ENCODE results near the gene PLA2G1B. TPM values are rescaled to one million over a fixed set of nuclear protein-coding genes. Genes with fewer than 3 reads are reported as not detected.

The PLA2G1B gene
- polyA plus RNA-seq, 1 donor (not counting 4 experiments of a cell fraction or from before 2014, with no cell fraction given) = not detected

DNA sequence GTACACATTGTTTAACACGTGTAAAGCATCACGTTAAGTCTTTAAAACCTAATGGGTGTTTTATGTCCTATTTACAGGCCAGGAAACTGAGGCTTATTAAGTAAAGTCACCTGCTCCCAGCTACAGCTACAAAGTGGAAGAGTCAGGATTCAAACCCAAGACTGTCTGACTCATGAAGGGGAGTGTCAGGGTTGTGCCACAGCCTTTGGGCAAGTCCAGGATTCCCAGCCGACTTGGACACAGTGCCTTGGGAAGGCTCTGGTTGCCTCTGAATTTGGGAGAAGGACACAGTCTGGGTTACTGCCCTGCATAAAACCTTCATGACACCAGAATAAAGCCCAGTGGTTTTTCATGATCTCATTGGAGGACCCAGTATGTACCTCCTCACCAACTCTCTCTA, 43.2 kb downstream of the PLA2G1B start:
- DNase-seq (ENCODE audit: low read depth, low spot score) (no peak), FAIRE-seq (no peak)
- dilution Hi-C loops (cut with MboI; ENCODE audit: extremely low pct_ligation_motif_present, low sequenced_read_pairs) = no loop called here
- no peak for TF ChIP-seq EZH2 (IDR thresholded peaks at IDR 0.05; ENCODE audit: low read length)
- TF ChIP-seq, protein P1, sequence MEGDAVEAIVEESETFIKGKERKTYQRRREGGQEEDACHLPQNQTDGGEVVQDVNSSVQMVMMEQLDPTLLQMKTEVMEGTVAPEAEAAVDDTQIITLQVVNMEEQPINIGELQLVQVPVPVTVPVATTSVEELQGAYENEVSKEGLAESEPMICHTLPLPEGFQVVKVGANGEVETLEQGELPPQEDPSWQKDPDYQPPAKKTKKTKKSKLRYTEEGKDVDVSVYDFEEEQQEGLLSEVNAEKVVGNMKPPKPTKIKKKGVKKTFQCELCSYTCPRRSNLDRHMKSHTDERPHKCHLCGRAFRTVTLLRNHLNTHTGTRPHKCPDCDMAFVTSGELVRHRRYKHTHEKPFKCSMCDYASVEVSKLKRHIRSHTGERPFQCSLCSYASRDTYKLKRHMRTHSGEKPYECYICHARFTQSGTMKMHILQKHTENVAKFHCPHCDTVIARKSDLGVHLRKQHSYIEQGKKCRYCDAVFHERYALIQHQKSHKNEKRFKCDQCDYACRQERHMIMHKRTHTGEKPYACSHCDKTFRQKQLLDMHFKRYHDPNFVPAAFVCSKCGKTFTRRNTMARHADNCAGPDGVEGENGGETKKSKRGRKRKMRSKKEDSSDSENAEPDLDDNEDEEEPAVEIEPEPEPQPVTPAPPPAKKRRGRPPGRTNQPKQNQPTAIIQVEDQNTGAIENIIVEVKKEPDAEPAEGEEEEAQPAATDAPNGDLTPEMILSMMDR (optimal IDR thresholded peaks at IDR 0.05 in 1 of 3, IDR thresholded peaks at IDR 0.05 in 1 of 3, conservative IDR thresholded peaks at IDR 0.05 in 1 of 3; ENCODE audit: extremely low read depth in 1 of 3, insufficient read depth in 2 of 3, low read length in 3 of 3) = no peak
- Histone ChIP-seq H3K4me2 (ENCODE audit: control insufficient read depth, extremely low read depth, insufficient read depth, low read depth, low read length) (no peak overlapping the region), H3K9me1 (ENCODE audit: control insufficient read depth, extremely low read depth, insufficient read depth, low read length) (no peaks in the 10 kb centered on the region), H4K20me1 (ENCODE audit: control insufficient read depth, extremely low read depth, insufficient read depth, low read length) (no peaks in the 10 kb centered on the region), H3K4me1 (ENCODE audit: control insufficient read depth, extremely low read depth, insufficient read depth, low read length) (peaks cover 10% of the 10 kb centered on the region), H3K9ac (ENCODE audit: control insufficient read depth, extremely low read depth, insufficient read depth, low read length) (no peak overlapping the region), H3K9me3 (ENCODE audit: control insufficient read depth, low read depth, low read length) (no peaks in the 10 kb centered on the region), H2AFZ (ENCODE audit: control insufficient read depth, low read length) (no peak overlapping the region), H3K27me3 (ENCODE audit: control insufficient read depth, extremely low read depth, insufficient read depth, low read length) (no peaks in the 10 kb centered on the region), H3K4me3 (ENCODE audit: control insufficient read depth in 2 of 3, extremely low read depth in 1 of 3, insufficient read depth in 2 of 3, low read depth in 1 of 3, low read length in 3 of 3) (no peak overlapping the region), H3K79me2 (ENCODE audit: control insufficient read depth, insufficient read depth, low read length) (no peaks in the 10 kb centered on the region), H3K27ac (ENCODE audit: control insufficient read depth, insufficient read depth, low read length) (no peak overlapping the region), H3K36me3 (ENCODE audit: control insufficient read depth in 2 of 2, extremely low read depth in 1 of 2, insufficient read depth in 2 of 2, low read length in 2 of 2) (no peaks in the 10 kb centered on the region)

DNA sequence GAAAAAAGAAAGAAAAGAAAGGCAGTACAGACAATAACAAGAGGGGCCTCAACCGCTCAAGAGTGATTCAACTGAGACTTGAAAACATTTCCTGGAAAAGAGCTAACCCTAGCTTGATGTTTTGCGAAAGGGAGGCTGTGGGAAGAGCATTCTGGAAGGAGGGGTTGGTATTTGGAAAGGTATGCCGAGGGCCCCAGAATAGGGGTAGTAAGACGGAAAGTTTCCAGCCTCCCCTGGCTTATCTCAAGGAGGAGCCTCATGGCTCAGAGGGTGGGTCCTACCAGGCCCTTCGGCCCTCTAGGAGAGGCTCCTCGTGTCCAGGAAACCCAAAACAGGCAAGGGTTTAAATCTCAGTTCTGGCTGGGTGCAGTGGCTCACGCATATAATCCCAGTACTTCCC, 44.3 kb downstream of the PLA2G1B start:
- dilution Hi-C loops (cut with MboI; ENCODE audit: extremely low pct_ligation_motif_present, low sequenced_read_pairs) = no loop called here
- Histone ChIP-seq H3K79me2 (ENCODE audit: control insufficient read depth, insufficient read depth, low read length) (no peaks in the 10 kb centered on the region), H3K27me3 (ENCODE audit: control insufficient read depth, extremely low read depth, insufficient read depth, low read length) (no peaks in the 10 kb centered on the region), H3K9ac (ENCODE audit: control insufficient read depth, extremely low read depth, insufficient read depth, low read length) (no peak overlapping the region), H3K4me3 (ENCODE audit: control insufficient read depth in 2 of 3, extremely low read depth in 1 of 3, insufficient read depth in 2 of 3, low read depth in 1 of 3, low read length in 3 of 3) (no peak overlapping the region), H3K4me1 (ENCODE audit: control insufficient read depth, extremely low read depth, insufficient read depth, low read length) (peaks cover 10% of the 10 kb centered on the region), H3K9me1 (ENCODE audit: control insufficient read depth, extremely low read depth, insufficient read depth, low read length) (no peaks in the 10 kb centered on the region), H3K9me3 (ENCODE audit: control insufficient read depth, low read depth, low read length) (no peaks in the 10 kb centered on the region), H2AFZ (ENCODE audit: control insufficient read depth, low read length) (no peak overlapping the region), H3K27ac (ENCODE audit: control insufficient read depth, insufficient read depth, low read length) (no peak overlapping the region), H3K4me2 (ENCODE audit: control insufficient read depth, extremely low read depth, insufficient read depth, low read depth, low read length) (no peak overlapping the region), H4K20me1 (ENCODE audit: control insufficient read depth, extremely low read depth, insufficient read depth, low read length) (no peaks in the 10 kb centered on the region), H3K36me3 (ENCODE audit: control insufficient read depth in 2 of 2, extremely low read depth in 1 of 2, insufficient read depth in 2 of 2, low read length in 2 of 2) (no peaks in the 10 kb centered on the region)
- no peak for FAIRE-seq
- DNase-seq (ENCODE audit: low read depth, low spot score) = no peak
- no peak for TF ChIP-seq EZH2 (IDR thresholded peaks at IDR 0.05; ENCODE audit: low read length)
- TF ChIP-seq, protein P1 (optimal IDR thresholded peaks at IDR 0.05 in 1 of 3, IDR thresholded peaks at IDR 0.05 in 1 of 3, conservative IDR thresholded peaks at IDR 0.05 in 1 of 3; ENCODE audit: extremely low read depth in 1 of 3, insufficient read depth in 2 of 3, low read length in 3 of 3) = no peak
